T follicular helper cell (primary cell): ENCODE data around the gene CST9.

Experiments
- DNase-seq: peaks from one replicate; pipeline ENCODE4 v3.0.0-alpha.2; 2020; ENCODE audit warnings: low read depth
- total RNA-seq, 2 experiments: gene quantifications; one replicate each; lab custom pipeline; 2026; lab: John Stamatoyannopoulos, UW

Gene CST9
- 0 reads per million in 2 experiments for total RNA-seq

DNA sequence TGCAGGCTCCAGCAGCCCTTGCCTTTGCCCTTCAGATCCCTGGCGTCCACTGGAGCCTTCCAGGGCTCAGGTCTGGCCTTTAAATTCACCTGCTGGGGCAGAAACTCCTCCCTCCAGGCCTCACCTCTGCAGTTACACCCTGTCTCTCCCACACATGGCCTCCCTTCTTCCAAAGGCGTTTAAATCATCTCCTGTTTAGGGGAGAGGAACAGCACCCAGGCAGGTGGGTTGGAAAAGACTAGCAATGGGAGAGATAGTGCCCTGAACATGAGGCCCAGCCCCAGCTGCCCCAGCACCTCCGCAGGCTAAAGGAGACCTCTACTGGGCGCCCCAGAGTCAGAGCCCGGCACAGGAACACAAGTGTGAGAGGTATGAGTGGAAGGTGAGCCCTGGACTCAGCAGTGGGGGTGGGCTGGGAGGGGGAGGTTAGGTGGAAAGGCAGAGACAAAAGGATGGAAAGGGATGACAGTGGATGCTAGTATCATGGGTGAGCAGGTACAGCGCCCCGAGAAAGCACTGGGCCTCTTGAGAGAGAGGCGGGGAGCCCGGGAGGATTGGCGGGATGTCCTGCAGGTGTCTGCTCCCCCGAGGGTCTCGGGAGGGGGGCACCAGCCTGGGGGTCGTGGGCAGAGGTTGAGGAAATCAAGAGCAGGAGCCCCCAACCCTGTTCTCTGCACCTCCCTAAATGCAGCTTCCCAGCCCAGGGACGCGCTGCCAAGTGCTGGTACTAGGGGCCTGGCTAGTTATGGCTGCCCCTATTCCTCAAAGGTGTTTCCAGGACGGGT is at the start of gene CST9:
TSS of gene CST9 (minus strand) at position 51 of the 785 bp plus-strand sequence. CDS start 53 bp downstream, outside the sequence.
- DNase-seq, result no peak

DNA sequence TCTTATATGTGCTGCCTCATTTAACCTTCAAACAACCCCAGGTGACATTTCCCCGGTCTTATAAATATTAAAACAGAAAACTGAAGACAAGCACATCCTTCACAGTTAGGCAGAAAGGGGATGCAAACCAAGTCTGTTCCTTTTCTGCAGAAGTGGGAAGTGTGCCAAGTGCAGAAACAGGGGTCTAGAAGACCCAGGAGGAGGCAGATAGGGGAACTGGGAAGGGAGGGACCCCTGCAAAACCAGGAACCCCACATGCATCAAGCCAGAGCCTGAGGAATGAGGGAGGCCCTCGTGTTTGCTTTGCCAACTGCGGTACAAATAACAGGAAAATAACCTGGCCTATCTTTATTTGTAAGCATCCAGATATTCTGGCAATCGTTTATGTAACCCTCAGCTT is 49.0 kb upstream of the CST9 start:
- DNase-seq, result no peak

- DNase-seq, result no peak
Observed at GRCh38 chr20:23654000-23654399, 48.3 kb upstream of the CST9 start.

DNA sequence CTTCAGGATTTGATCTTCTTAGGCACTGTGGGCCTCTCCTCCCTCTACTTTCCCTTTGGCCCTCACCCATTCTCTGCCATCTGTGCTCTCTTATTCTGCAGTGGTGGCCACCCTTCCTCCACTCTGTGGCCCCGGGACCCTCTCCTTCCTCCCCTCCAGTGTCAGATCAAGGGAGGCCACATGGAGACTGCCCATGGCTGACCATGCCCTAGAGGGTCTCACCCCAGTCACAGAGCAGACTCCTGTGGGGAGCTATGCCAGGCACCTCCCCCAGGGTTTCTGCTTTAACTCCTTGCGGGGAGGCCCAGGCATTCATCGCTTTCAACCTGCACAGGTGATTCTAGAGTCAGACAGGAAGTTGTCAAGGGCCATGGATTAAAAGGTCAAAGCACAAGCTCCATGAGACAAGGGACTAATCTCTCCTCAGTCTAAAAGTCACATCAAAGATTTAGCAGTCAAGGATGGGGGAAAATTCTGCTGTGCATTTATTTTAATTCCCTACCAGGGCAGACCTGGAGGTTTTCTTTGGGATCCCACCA is 47.8 kb upstream of the CST9 start:
- no peak for DNase-seq

DNA sequence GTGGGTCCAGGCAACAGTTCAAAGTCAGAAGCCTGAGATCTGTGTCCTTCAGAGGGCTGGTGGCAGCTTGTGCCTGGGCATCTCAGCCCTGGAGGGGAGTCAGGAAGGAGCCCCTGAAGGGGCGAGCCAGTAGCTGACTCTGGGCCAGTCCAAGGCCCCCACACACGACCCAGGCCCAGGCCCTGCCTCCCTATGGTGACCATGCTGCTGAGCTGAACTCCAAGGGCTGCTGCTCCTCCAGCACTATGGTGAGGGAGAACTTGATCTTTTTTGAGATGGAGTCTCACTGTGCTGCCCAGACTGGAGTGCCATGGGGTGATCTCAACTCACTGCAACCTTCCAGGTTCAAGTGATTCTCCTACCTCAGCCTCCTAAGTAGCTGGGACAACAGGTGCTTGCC is 47.2 kb upstream of the CST9 start:
- no peak for DNase-seq

- DNase-seq, result no peak
Observed at GRCh38 chr20:23652371-23652770, 46.7 kb upstream of the CST9 start.

DNA sequence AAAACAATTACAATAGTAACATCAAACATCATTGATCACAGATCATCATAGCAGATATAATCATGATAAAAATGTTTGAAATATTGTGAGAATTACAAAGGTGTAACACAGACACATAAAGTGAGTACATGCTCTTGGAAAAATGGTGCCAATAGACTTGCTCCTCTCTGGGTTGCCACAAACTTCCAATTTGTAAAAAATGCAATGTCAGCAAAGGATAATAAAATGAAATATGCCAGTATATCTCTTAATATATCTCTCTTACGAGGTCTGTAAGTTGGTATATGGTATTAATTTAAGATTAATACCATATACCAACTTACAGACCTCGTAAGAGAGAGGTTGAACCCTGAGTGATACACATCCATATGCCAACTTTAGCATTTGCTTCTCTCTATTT is 45.4 kb upstream of the CST9 start:
- DNase-seq, result no peak

DNA sequence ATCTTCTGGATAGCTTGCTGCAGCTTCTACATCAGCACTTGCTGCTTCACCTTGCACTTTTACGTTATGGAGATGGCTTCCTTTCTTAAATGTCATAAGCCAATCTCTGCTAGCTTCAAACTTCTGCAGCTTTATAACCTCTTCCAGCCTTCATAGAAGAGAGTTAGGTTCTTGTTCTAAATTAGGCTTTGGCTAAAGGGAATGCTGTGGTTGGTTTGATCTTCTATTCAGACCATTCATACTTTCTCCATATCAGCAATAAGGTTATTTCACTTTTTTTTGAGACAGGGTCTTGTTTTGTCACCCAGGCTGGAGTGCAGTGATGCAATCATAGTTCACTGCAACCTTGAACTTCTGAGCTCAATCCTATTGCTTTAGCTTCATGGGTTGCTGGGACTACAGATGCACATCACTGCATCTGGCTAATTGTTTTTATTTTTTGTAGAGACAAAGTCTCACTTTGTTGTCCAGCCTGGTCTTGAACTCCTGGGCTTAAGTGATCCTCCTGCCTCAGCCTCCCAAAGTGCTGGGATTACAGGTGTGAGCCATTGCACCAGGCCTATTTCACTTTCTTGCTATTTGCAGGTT is 44.2 kb upstream of the CST9 start:
- DNase-seq, result no peak

- no peak for DNase-seq
Observed at GRCh38 chr20:23649242-23649641, 43.5 kb upstream of the CST9 start.

GRCh38 chr20:23647346-23647745 is 41.6 kb upstream of the CST9 start:
- no peak for DNase-seq

DNA sequence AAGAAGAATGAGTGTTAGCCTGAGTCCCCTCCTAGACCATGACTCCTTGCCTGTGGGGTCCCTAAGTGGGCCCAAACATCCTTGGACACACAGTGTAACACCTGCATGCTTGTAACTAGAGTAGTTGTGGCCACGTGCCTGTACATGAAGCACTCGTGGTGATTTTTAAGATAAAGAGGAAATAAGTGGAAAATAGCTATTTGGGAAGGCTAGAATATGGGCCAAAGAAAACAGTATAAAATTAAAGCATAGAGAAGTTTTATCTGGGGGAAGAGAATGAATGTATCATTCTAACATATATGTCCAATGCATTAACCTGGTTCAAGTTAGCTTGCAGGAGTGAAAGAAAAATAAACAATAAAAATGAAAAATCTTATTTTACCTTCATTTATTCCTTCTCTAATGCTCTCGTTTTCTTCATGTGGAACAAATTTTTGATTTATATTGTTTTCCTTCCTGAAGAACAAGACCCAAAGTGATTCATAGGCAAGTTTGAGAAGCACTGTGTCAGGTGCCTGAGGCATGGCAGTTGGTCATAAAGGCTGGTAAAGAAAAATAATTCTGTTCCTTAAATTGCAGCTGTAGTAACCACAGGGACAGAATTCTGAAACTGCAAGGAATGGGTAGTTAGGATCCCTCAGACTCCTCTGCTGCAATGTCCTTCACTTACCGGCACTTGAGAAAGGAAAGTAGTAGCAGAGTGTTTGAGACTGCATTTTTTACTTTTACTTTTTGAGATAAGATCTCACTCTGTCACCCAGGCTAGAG is 40.6 kb upstream of the CST9 start:
- DNase-seq, result no peak

DNA sequence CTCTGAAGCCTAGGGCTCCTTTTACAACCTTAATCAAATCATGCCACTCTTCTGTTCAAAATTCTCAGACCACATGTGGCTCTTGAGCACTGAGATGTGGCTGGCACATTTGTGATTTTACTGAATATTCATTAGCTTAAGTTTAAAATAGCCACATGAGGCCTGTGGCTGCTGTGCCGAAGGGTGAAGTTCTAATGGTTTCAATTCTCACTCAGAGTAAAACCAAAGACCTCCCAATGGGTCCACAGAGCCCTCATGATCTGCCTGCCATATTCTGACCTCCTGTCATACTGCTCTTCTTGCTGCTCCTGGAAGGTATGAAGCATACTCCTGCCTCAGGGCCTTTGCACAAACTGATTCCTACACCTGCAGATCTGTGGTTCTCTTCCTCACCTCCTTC is 39.9 kb upstream of the CST9 start:
- DNase-seq, result no peak

DNA sequence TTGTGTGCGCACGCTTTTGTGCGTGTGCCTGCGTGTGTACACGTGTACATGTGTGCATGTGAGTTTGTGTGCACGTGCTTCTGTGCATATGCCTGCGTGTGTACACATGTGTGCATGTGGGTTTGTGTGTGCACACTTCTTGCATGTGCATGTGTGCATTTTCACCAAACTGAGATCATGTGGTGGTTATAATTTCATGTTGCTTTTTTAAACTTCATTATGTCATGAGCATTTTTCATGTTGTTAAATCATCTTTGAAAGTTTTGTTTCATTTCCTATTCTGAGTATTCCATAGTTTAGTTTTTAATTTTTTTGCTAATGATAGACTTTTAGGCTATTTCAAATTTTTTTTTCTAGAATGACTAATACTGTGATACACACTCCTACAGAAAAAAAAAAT is 38.4 kb upstream of the CST9 start:
- DNase-seq, result no peak

GRCh38 chr20:23643659-23644058 is 37.9 kb upstream of the CST9 start:
- no peak for DNase-seq

DNA sequence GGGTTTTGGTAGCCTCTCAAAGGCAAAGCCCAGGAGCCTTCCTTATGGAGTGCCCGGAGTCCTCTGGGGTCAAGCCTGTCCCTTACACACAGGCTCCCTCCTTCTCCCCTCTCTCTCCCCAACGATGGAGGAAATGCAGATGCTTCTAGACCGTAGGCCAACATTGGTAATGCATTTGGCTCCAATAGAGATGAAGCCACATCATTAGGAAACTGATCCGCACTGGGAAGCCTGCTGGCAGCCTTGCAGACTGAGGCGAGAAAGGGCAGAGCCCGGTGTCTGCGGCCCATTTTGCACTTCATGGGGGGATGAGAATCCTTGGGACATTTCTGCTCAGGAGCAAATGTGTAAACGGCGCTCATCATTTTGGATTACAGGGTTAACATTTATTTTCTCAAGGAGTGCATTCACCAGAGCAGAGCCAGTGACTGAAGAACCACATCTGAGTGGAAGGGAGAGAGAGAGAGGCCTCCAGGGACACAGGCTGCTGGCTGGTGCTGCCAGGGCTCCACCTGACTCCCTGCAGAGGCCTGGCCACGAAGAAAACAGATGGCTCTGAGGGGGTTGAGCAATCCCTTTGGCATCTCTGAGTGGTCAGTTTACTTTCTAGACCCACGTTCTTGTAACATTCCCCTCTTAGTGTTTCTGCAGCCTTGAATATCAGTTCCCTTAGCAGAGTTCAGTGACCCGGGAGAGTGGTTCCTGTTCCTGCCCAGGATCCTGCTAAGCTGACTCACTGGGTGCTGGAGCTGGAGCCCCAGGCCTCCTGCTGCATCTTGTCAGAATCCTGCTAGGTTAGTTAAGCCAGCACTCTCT is 36.4 kb upstream of the CST9 start:
- DNase-seq, result no peak

- DNase-seq, result no peak
Observed at GRCh38 chr20:23640671-23641667, 35.3 kb upstream of the CST9 start.

DNA sequence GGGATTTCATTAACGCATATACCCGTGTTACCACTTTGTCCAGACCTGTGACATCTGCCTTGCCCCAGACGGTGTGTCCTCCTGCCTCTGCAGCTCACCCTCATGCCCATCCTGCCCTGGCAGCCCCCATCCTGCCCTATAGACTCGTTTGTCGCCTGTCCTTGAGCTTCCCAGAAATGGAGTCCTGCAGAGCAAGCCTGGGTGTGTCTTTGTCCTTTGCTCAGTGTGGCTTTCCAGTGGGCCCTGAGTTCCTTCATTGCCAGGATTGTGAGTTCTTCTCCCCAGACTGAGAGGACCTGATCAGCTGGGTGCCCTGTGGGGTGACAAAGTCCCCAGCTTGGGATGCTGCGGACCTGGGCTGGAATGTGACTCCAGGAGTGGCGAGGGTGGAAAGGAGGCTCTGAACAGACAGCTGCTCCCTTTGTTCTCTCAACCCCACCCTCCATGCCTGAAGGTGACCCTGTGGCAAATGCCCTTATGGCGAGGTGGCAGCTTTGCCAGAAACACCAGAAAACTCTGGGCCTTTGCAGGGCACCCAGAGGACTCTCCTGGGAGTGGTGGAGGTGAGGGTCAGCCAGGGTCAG is 34.4 kb upstream of the CST9 start:
- DNase-seq, result no peak

DNA sequence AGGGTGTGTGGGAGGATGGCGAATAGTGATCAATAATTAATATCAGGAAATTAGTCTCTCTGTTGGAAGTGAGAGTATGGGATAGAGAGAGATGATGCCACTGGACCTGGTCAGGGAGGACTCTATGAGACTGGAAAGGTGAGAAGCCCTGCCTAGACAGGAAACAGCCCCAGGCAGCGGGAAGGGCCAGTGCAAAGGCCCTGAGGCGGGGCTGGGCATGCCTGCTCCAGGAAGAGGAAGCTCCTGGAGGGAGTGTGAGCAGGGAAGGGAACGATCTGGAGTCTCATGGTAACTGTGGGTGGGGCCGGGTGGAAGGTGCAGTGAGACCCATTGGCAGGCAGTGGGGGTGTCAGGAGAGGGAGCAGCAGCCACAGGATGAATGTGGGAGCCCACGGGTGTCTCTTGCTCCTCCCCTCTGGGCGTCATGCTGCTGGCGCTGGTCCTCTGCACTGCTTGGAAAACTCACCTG is 33.8 kb upstream of the CST9 start:
- no peak for DNase-seq

DNA sequence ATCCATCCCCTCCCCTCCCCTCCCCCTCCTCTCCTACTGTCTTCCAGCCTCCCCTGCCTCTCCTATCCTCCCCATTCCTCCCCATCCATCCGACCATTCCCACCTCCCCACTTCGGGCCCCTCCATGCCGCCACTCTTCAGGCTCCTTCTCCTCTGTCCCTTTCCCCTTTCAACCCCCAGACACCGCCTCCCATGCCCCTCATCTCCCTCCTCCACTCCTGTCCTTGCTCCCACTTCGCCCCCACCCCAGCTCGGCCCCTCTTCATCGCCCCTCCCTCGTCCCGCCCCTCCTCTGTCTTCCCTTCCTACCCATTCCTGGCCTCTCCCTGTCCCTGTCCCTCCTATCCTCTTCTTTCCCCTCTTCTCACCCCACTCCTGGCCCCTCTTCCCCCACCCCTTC is 32.6 kb upstream of the CST9 start:
- no peak for DNase-seq
